SHP77 treated with DMSO at 0.1 percent for 48 hours (cell line): Measurements from ENCODE around the gene GSDME.
"Not testable (repeated sequence)": the region's sequence is repeated elsewhere in the genome, so short reads cannot be mapped to it uniquely, and the experiment has no call there.

Source experiments
- DNase-seq: peaks from one replicate; lab custom pipeline; 2025; lab: John Stamatoyannopoulos, UW

GSDME gene

GRCh38 chr7:24741679-24742505, 15.4 kb downstream of the GSDME start:
- no peak for DNase-seq

- no peak for DNase-seq
Measured at GRCh38 chr7:24740871-24741270, 16.4 kb downstream of the GSDME start.

- no peak for DNase-seq
Measured at GRCh38 chr7:24739306-24739705, 18.0 kb downstream of the GSDME start.

GRCh38 chr7:24738577-24738976, 18.7 kb downstream of the GSDME start:
- no peak for DNase-seq

- DNase-seq: no peak
Measured at GRCh38 chr7:24737281-24737680, 20.0 kb downstream of the GSDME start.

GRCh38 chr7:24735594-24735993, 21.7 kb downstream of the GSDME start:
- DNase-seq: not testable (repeated sequence)

- DNase-seq: no peak
Measured at GRCh38 chr7:24734306-24734705, 23.0 kb downstream of the GSDME start.

GRCh38 chr7:24733414-24734060, 23.7 kb downstream of the GSDME start:
- DNase-seq: no peak

- DNase-seq: no peak
Measured at GRCh38 chr7:24732646-24733413, 24.4 kb downstream of the GSDME start.

- DNase-seq: no peak
Measured at GRCh38 chr7:24731313-24731712, 26.0 kb downstream of the GSDME start.

GRCh38 chr7:24730018-24730369, 27.3 kb downstream of the GSDME start:
- DNase-seq: no peak

- no peak for DNase-seq
Measured at GRCh38 chr7:24729365-24730017, 27.8 kb downstream of the GSDME start.

- DNase-seq: no peak
Measured at GRCh38 chr7:24728503-24729364, 28.5 kb downstream of the GSDME start.

- DNase-seq: no peak
Measured at GRCh38 chr7:24728121-24728500, 29.2 kb downstream of the GSDME start.

GRCh38 chr7:24727154-24728120, 29.8 kb downstream of the GSDME start:
- DNase-seq: no peak

- DNase-seq: no peak
Measured at GRCh38 chr7:24725554-24726241, 31.6 kb downstream of the GSDME start.

GRCh38 chr7:24724451-24725190, 32.6 kb downstream of the GSDME start:
- DNase-seq: no peak

GRCh38 chr7:24723178-24723530, 34.1 kb downstream of the GSDME start:
- no peak for DNase-seq
